AG04450 (cell line): ENCODE data around the gene TCERG1. TPM values are rescaled to one million over a fixed set of nuclear protein-coding genes. Genes with fewer than 3 reads are reported as not detected.

Source experiments
- CTCF ChIA-PET: fragments of 300-600, 350-600 bp; formaldehyde crosslinking; extraction: SDS; loops from one replicate; lab custom pipeline; 2022; ENCODE audit warnings: antibody characterized with exemption, inconsistent platforms; lab: Charles Lee
- POLR2A ChIA-PET: fragments of 350-600 bp; formaldehyde crosslinking; extraction: SDS; loops from one replicate; lab custom pipeline; 2021; ENCODE audit warnings: antibody characterized with exemption, inconsistent platforms; lab: Yijun Ruan, JAX
- DNase-seq: peaks from one replicate; pipeline ENCODE4 v3.0.0-alpha.2; 2011; ENCODE audit warnings: low read depth, low spot score
- H3K27ac ChIP-seq: one replicate; pipeline ENCODE4 v1.5.1; 2012; ENCODE audit warnings: low read depth, low read length, control low read depth
- H3K27me3 ChIP-seq: one replicate; pipeline ENCODE4 v1.6.0; 2012; ENCODE audit warnings: low read length; ENCODE audit not compliant: control insufficient read depth, insufficient read depth
- H3K4me3 ChIP-seq: 2 replicates; pipeline ENCODE4 v1.5.1; 2011; ENCODE audit warnings: mild to moderate bottlenecking, low read depth, low read length, control low read depth
- H3K9me3 ChIP-seq: 2 replicates; pipeline ENCODE4 v1.5.1; 2012; ENCODE audit warnings: low read length; ENCODE audit not compliant: control insufficient read depth, insufficient read depth
- polyA plus RNA-seq: library from polyadenylated mRNA; depleted of rRNA; stranded (reverse); fragments of >200 nt; gene quantifications from 2 replicates; pipeline ENCODE4 v1.2.3, GENCODE V29; 2011
- TF ChIP-seq, protein P1 (sequence below): IDR thresholded peaks from 2 replicates; pipeline ENCODE4 v1.5.1; 2011; ENCODE audit warnings: low read depth, low read length, control low read depth, inconsistent platforms

The TCERG1 gene
- polyA plus RNA-seq, 1 experiment, result 43.1 TPM

DNA sequence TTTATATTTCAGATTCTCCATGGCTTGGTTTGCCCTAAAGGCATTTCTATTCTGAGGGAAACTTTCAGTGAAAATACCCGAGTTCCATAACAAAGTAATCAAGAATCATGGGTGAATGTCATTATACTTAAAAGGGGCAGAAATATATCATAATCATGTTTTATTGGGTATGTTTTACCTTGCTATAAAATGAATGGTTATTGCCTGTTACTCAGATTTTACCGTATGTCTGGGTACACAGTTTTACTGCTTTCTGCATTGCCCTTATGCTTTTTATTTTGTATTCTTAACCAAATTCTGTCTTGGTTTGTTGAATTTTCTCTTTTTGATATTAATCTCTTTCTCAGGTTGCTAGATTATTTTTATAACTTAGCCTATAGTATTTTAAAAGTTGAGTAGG, 66.3 kb downstream of the TCERG1 start:
- Histone ChIP-seq H3K27ac (no peak overlapping the region), H3K27me3 (no peaks in the 10 kb centered on the region), H3K9me3 (no peaks in the 10 kb centered on the region), H3K4me3 (no peak overlapping the region)
- ChIA-PET POLR2A (no interaction called here), CTCF (interaction anchor here (1.6 kb wide), 2 partner anchors 20 to 89 kb away, joined by 4 to 6 read pairs; no protein-coding TSS in a partner anchor)
- TF ChIP-seq, protein P1, sequence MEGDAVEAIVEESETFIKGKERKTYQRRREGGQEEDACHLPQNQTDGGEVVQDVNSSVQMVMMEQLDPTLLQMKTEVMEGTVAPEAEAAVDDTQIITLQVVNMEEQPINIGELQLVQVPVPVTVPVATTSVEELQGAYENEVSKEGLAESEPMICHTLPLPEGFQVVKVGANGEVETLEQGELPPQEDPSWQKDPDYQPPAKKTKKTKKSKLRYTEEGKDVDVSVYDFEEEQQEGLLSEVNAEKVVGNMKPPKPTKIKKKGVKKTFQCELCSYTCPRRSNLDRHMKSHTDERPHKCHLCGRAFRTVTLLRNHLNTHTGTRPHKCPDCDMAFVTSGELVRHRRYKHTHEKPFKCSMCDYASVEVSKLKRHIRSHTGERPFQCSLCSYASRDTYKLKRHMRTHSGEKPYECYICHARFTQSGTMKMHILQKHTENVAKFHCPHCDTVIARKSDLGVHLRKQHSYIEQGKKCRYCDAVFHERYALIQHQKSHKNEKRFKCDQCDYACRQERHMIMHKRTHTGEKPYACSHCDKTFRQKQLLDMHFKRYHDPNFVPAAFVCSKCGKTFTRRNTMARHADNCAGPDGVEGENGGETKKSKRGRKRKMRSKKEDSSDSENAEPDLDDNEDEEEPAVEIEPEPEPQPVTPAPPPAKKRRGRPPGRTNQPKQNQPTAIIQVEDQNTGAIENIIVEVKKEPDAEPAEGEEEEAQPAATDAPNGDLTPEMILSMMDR, result no peak
- DNase-seq, result no peak

DNA sequence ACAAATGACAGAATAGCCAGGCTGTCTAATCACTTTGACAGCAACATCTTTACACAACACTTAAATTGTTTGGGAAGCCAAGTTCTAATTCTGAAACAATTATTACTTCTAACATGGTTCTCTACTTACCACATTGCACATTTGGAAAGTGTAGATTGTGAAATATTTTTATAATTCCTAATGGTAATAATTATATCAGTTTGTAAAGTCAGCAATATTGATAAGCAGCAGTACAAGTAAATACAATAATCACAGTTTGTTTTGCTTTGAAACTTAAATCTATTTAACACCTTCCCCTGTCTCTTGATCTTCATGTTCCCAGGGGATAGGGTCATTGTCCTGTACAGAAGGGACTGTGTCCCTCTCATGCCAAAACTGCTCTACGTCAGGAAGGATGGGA, 67.4 kb downstream of the TCERG1 start:
- CTCF ChIA-PET, result interaction anchor here (1.6 kb wide), 1 partner anchor 19 kb away, joined by 6 read pairs; no protein-coding TSS in a partner anchor

GRCh38 chr5:146515473-146516150, 68.5 kb downstream of the TCERG1 start:
- CTCF ChIA-PET, result interaction anchor here (0.6 to 3.1 kb wide), 5 partner anchors 13 to 69 kb away, joined by 3 to 17 read pairs (median 4); no protein-coding TSS in a partner anchor
- no peak for DNase-seq

More for the DNA sequence above, 67.4 kb downstream of the TCERG1 start:
- TF ChIP-seq, protein P1, result no peak
- no peak overlapping the region for H3K27ac ChIP-seq
- H3K4me3 ChIP-seq, result no peak overlapping the region
- POLR2A ChIA-PET, result no interaction called here
- no peaks in the 10 kb centered on the region for H3K9me3 ChIP-seq
- H3K27me3 ChIP-seq, result no peaks in the 10 kb centered on the region
- DNase-seq, result no peak

GRCh38 chr5:146516151-146516475, 69.0 kb downstream of the TCERG1 start, which contains the start of gene GPR151:
GPR151 (minus strand) TSS chr5:146516190; CDS start chr5:146516113, 77 bp downstream.
- Histone ChIP-seq H3K9me3 (no peaks in the 10 kb centered on the region), H3K27ac (no peak within 1 kb of the TSS), H3K27me3 (no peaks in the 10 kb centered on the region), H3K4me3 (no peak within 1 kb of the TSS)
- TF ChIP-seq, protein P1, result no peak
- POLR2A ChIA-PET, result no interaction called here
- no peak for DNase-seq
- CTCF ChIA-PET, result interaction anchor here (0.9 to 3.1 kb wide), 4 partner anchors 12 to 69 kb away, joined by 3 to 17 read pairs (median 4); no protein-coding TSS in a partner anchor

More at GRCh38 chr5:146515473-146516150, 68.5 kb downstream of the TCERG1 start:
- Histone ChIP-seq H3K9me3 (no peaks in the 10 kb centered on the region), H3K4me3 (no peak overlapping the region), H3K27ac (no peak overlapping the region), H3K27me3 (no peaks in the 10 kb centered on the region)
- TF ChIP-seq, protein P1, result no peak
- POLR2A ChIA-PET, result no interaction called here

DNA sequence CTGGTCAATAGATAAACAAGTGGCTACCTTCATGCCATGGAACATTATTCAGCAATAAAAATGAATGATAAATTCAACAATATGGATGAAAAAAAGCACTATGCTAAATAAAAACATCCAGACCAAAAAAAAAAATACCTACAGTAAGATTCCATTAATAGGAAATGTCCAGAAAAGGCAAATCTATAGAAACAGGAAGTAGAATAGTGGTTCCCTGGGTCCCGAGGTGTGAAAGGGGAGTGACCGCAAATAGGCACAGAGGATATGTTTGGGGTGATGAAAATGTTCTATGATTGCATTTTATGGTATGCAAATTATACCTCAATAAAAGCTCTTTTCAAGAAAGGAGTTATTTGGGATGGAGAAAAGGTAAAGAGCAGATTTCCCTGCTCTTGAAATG, 72.4 kb downstream of the TCERG1 start:
- CTCF ChIA-PET, result interaction anchor here (1.0 kb wide), 1 partner anchor 446 kb away, joined by 5 read pairs; no protein-coding TSS in a partner anchor
- H3K27ac ChIP-seq, result no peak overlapping the region

More for the DNA sequence above, 72.4 kb downstream of the TCERG1 start:
- POLR2A ChIA-PET, result no interaction called here
- no peak overlapping the region for H3K4me3 ChIP-seq
- no peak for DNase-seq
- H3K9me3 ChIP-seq, result no peaks in the 10 kb centered on the region
- no peaks in the 10 kb centered on the region for H3K27me3 ChIP-seq
- TF ChIP-seq, protein P1, result no peak
